ENCODE measurements around the gene PPARA.

PPARA gene

DNA sequence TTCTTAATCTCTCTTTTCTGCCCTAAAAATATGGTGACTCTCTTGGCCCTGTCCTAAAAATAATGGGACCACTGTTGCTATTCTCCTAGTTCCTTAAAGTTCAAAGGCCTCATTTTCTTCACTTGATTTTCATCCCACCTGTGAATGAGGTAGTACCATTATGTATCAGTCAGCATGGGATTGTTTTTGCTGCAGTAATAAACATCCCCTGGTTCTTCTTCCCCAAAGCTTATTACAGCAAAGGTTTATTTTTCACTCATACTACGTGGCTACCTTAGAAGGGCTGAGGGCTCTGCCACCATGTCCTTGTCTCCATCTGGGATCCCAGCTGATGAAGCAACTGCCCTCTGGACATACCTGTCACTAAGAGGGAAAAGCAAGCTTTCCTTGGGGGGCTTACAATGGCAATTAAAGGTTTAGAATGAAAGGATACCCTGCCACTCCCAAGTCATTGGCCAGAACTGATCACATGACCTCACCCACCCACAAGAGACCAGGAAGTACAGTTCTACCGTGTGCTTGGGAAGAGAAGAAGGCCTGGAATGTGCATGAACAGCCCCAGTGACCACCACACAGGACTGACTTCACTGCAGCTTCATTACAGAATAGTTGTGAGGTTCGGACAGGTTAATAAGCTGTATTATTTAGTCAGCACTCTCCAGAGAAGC, 125.3 kb downstream of the PPARA start:
- DNase-seq (ENCODE audit: low read depth), result no peak

GRCh38 chr22:46276563-46276962, 126.2 kb downstream of the PPARA start:
- DNase-seq (ENCODE audit: low read depth), result no peak

- DNase-seq (ENCODE audit: low read depth), result no peak
Observed at GRCh38 chr22:46278656-46279645, 128.6 kb downstream of the PPARA start.

GRCh38 chr22:46280063-46280817, 129.9 kb downstream of the PPARA start:
- no peak for DNase-seq (ENCODE audit: low read depth)

DNA sequence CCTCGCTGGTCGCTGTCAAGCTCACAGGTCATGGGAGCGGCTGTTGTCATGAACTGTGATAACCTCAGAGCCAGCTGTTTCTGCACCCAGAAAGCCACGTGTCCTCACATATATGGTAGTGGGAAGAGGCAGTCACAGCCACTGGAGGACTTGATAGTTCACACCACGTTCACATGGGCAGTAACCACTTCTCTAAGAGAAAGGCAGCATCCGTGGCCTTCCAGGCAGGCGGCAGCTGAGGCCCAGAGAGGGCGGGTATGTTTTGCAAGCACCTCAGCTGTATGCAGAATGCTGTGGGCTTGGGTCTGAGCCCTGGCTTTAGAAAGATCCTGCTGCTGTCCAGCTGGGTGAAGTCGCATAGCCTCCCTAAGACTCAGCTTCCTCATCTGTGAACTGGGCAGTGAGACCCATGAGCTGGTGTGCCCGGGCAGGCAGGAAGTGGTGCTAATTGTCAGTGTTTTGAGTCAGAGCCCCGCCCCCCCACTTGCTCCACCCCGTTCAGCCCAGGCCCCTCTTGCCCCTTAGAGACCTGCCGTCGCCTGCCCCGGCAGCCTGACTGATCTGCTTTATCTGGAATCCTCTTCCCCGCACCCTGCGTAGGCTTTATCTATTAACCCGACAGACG, 130.8 kb downstream of the PPARA start:
- DNase-seq (ENCODE audit: low read depth), result no peak

DNA sequence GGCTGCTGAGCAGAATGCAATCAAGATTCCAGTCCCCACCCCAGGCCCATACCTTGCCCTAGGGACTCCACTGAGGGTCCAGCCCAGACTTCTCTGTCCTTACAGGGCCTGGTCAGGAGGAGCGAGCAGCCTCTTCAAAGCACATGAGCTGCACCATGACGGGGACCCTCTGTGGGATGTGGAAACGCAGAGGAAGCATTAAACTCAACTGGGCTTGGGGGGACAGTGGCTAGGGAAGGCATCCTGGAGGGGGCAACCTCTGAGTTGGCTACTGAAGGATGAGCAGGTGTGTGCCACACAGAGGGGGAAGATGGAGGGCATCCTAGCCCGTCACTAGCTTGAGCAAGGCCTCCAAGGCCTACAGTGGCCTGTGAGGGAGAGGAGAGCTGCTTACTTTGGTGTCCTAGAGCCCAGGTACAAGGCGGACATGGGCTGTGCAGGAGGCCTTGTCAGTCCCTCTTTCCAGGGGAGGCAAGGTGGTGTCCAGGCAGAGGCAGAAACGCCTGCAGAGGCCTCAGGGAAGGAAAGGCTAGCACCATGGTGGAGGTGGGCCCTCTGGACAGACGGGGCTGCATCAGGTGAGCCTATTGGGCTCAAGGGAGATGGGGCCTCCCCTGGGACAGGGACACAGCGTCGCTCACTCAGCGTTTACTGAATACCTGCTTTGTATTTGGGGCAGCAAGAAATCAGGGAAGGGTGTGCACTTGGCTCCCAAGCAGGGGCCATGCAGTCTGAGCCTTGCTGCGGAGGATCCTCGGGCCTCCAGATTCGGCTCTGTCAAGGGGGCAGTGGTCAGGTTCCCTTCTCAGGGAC, 131.7 kb downstream of the PPARA start:
- DNase-seq (ENCODE audit: low read depth), result no peak

- no peak for DNase-seq (ENCODE audit: low read depth)
Observed at GRCh38 chr22:46286006-46286405, 135.7 kb downstream of the PPARA start.

DNA sequence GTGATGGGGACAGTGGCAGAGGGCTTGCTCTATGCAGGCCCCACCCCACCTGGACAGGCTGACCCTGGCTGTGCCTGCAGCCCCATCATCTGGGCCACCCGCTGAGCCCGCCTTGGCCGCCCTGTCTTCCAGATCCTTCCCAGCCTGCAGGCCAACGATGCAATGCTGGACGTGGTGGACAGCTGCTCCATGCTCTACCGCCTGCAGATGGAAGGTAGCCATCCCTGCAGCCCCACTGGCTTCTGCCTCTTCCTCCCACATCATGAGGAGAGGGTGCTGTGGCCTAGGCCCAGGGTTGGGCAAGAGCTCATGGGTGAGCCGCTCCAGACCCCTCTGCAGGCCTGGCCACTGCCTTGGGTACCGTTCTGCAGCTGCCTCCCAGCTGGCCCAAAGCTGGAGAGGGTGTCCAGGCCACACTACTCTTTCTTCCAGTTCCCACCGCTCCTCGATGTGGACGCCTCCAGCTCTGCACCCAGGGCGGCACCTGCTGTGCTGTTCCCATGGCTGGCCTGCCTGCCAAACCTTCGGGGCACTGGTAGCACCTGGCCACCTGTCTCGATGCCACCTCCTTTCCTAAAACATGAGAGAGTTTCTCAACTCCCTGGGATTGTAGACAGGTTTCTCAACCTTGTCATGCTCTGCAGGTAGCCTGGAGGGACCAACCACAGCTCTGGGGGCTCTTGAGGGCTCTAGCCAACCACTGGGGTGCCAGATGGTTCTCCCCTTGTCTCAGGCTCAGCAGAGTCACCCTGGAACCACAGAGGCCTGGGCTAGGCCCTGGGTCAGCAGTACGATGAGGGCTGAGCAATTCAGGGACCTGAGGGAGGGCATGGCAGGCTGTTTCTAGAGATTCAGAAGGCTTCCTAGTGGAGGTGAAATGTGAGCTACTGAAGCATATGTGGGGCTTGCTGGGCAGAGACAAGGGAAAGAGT, 136.9 kb downstream of the PPARA start:
- no peak for DNase-seq (ENCODE audit: low read depth)

DNA sequence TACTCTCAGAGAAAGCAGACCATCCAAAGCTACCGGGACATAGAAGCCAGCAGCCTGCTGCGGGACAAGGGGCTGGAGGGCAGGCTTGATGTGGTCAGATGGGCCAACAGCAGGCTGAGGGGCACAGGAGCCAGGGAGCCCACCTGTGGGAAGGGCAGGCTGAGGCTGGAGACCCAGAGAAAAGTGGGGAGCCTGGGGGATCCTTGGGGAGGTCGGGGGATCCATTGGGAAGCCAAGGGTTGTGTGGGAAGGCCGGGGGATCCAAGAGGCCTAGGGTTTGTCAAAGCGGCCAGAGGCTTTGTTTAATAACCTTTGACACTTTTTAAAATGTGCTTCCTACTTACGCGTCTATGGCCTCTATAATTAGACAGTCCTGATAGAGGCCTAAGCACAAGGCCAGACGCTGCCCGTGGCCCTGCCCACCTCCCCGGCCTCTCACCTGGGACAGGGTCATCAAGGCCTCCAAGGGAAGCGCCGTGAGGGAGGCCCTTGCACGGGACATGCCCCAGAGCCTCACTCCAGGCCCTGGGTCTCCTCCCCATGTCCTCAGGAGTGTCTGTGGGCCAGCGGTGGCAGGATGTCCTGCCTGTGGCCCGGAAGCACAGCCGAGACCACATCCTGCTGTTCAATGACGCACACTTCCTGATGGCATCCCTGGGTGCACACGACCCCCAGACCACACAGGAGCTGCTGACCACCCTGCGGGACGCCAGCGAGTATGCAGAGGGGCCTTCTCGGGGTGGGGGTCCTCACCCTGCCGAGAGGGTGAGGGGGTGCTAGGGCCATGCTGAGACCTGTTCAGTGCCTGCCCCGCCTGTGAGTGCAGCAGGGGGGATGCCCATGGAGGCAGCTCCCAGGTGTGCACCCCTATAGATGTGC, 137.8 kb downstream of the PPARA start:
- DNase-seq (ENCODE audit: low read depth), result no peak

GRCh38 chr22:46288846-46289243, 138.5 kb downstream of the PPARA start:
- no peak for DNase-seq (ENCODE audit: low read depth)

- DNase-seq (ENCODE audit: low read depth), result no peak
Observed at GRCh38 chr22:46289244-46289891, 139.0 kb downstream of the PPARA start.

GRCh38 chr22:46290121-46290842, 140.0 kb downstream of the PPARA start:
- no peak for DNase-seq (ENCODE audit: low read depth)

DNA sequence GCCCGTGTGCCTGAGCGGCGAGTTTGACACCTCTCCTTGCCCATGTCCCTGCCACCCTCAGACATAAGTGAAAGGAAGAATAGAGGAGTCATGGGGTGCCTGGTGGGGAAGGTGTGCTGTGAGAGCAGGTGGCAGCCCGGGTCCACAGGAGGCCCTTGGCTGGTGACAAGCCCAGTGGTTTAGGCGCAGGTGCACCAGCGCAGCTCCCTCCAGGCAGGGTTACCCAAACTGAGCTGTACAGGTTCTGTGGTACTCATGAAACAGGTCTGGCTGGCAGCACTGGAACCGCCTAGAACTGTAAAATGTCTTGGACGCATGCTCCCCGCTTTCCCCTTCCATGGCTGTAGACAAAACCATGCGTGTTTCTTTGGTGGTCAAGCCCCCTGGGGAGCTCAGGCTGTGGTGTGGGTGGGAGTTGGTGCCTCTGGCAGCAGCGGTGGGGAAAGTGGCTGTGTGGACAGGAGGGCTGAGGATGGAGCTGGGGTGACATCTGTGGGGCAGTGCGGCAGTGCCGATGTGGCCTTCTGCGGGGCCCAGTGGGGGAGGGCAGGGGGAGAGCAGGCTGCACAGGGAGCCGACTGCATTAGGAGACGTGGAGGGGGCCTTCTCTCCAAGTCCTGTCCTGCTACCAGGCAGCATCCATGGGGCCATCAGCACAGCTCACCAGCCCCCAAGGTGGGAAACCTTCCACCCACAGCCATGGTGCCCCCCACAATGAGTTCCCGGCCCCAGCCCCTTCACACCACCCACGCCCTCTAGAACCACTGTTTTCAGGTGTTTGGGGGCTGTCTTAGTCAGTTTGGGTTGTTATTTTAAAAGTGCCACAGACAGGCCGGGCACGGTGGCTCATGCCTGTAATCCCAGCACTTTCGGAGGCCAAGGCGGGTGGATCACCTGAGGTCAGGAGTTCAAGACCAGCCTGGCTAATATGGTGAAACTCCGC, 140.8 kb downstream of the PPARA start:
- DNase-seq (ENCODE audit: low read depth), result no peak

- no peak for DNase-seq (ENCODE audit: low read depth)
Observed at GRCh38 chr22:46292173-46292572, 141.8 kb downstream of the PPARA start.

- no peak for DNase-seq (ENCODE audit: low read depth)
Observed at GRCh38 chr22:46292732-46293131, 142.4 kb downstream of the PPARA start.
